Breast epithelium (tissue), 3 donors: ENCODE data around the gene RAMP1.

Source experiments
- CTCF ChIP-seq, 3 donors: fragments of 450-650 bp; IDR thresholded peaks; one replicate each; pipeline ENCODE4 v1.5.1; 2016 to 2017; ENCODE audit warnings: antibody characterized with exemption in 3 of 3, mild to moderate bottlenecking in 3 of 3, moderate library complexity in 3 of 3
- POLR2AphosphoS5 ChIP-seq, 3 donors: sonication (generic); formaldehyde crosslinking; IDR thresholded peaks; one replicate each; pipeline ENCODE4 v1.6.1; 2017; ENCODE audit warnings: antibody characterized with exemption in 3 of 3

GRCh38 chr2:237892478-237892877, 33.1 kb downstream of the RAMP1 start:
- TF ChIP-seq CTCF (IDR thresholded peaks at IDR 0.05) (no peak), POLR2AphosphoS5 (IDR thresholded peaks at IDR 0.05) (no peak)
